ENCODE results near the gene INSC.

The INSC gene

DNA sequence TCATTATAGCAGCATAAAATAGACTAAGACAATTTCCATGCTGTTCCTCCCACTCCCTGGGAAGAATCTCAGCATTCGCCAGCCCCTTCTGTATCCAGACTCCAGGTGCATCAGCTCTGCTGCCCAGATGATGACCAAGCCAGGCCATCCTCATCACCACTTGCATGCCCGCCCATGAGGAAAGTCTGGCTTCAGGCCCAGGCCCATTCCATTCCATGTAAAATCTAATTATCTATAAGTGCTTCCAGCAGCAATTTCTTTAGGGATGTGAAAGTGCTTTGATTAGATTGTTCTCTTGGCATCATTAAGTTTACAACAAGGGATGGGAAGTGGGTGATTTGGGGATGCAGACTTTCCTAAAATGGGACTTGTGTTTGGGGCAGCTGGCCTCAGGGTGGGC lies 100.3 kb downstream of the INSC start:
- TF ChIP-seq, protein P1, sequence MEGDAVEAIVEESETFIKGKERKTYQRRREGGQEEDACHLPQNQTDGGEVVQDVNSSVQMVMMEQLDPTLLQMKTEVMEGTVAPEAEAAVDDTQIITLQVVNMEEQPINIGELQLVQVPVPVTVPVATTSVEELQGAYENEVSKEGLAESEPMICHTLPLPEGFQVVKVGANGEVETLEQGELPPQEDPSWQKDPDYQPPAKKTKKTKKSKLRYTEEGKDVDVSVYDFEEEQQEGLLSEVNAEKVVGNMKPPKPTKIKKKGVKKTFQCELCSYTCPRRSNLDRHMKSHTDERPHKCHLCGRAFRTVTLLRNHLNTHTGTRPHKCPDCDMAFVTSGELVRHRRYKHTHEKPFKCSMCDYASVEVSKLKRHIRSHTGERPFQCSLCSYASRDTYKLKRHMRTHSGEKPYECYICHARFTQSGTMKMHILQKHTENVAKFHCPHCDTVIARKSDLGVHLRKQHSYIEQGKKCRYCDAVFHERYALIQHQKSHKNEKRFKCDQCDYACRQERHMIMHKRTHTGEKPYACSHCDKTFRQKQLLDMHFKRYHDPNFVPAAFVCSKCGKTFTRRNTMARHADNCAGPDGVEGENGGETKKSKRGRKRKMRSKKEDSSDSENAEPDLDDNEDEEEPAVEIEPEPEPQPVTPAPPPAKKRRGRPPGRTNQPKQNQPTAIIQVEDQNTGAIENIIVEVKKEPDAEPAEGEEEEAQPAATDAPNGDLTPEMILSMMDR (IDR thresholded peaks at IDR 0.05; ENCODE audit: low read depth, low read length), result no peak
- no peak for DNase-seq (ENCODE audit: extremely low read depth, low read depth)

DNA sequence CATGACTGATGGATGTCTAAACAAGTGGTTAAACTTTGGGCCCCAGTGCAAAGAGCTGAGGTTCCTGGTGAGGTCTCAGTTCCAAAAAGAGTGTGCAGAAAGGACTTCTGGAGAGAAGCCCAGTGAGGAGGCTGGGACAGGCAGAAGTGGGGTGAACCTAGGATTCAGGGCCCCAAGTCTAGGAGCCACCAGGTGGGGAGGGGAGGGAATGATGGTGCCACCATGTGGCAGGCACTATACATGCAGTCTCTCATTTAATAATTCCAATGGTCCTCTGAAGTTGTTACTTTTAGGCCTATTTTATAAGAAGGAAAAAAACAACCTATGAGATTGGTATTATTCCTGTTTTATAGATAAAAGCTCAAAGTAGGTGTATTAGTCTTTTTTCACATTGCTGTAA lies 102.0 kb downstream of the INSC start:
- DNase-seq (ENCODE audit: extremely low read depth, low read depth), result no peak
- TF ChIP-seq, protein P1 (IDR thresholded peaks at IDR 0.05; ENCODE audit: low read depth, low read length), result peak; percentile 36

DNA sequence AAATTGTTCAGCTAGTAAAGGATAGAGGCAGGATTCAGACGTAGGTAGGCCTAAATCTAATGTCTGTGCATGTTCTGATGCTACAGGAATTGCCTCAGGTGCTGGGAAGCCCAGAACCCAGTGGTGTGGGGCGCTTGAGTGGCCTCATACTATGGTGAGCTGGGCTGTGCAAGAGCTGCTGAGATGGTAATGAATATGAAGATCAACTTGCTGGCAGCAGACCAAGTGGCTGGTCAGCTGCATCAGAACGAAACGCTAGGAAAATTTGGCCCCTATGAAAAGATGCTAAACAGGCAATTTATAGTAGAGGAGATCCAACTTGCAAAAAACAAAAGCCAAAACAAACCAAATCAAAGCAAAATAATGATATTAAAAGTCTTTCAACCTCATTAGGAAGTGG lies 102.7 kb downstream of the INSC start:
- TF ChIP-seq, protein P1 (IDR thresholded peaks at IDR 0.05; ENCODE audit: low read depth, low read length), result no peak
- no peak for DNase-seq (ENCODE audit: extremely low read depth, low read depth)

DNA sequence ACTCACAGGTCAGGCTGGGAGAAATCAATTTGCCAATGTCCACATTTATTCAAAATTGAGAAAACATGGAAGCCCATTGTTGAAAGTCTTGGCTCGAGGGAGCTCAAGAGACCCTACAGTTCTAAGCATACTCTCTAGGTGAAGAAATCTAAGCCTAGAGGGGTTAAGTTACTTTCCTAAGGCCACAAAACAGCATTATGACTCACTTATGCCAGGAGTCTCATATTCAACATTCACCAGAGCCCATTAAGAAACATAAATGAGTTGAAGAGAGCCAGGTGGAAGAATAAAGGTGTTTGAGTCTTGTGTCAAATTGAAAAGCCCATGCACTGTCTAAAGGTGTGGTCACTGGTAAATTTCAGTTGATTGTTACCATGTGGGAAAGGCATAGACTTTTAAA lies 108.1 kb downstream of the INSC start:
- TF ChIP-seq, protein P1 (IDR thresholded peaks at IDR 0.05; ENCODE audit: low read depth, low read length), result no peak
- DNase-seq (ENCODE audit: extremely low read depth, low read depth), result no peak

DNA sequence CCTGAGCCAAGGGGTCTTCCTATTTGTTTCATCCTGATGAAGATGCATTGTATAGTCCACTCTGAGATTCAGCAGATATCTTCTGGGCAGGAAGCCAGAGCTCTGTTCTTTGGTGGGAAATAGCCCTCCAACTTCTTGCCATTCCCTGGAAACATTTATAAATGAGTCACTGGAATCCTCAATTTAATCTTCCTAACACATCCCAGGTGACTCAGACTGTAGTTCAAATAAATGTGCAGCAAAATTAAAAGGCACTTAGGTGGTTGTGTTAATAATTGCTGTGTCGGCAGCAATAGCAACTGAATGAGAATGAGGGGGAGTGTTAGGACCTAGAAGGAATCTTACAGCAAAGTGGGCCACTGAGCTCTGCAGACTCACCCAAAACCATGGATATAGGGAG lies 108.6 kb downstream of the INSC start:
- DNase-seq (ENCODE audit: extremely low read depth, low read depth), result no peak
- TF ChIP-seq, protein P1 (IDR thresholded peaks at IDR 0.05; ENCODE audit: low read depth, low read length), result no peak

DNA sequence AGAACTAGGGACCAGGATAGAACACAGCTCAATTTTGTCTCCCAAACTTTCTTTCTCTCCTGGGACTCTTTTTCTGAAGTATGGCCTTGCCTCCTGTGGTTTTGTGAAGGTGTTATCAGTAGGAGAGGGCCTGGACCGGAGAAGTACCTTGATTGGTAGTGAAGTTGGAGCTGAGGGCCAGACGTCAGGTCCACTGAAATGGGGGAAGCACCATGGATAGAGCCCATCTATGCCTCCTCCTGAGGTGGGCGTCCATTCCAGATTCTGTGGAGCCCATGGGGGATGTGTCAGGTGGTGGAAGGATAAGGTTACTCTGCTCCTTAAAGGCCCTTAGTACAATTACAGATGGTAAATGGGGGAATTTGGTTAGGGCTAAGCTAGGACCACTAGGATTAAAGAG lies 109.7 kb downstream of the INSC start:
- DNase-seq (ENCODE audit: extremely low read depth, low read depth), result no peak
- TF ChIP-seq, protein P1 (IDR thresholded peaks at IDR 0.05; ENCODE audit: low read depth, low read length), result no peak

DNA sequence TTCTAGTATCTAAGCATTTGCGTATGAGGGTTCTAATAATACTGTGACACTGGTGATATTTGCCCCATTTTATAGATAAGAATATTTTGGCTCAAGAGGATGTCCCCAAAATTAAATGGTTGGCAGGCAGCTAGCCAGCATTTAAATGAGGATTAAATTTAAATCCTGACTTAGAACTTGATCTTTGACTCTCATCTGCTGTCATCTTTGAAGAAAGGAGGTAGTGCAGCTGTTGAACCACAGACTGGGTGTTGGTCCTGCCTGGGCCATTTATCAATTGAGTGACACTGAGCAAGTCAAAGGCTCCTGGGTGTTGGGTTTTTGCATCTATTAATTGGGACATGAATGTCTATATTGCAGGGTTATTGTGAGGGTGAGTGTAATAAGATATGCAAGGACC lies 112.3 kb downstream of the INSC start:
- no peak for DNase-seq (ENCODE audit: extremely low read depth, low read depth)
- TF ChIP-seq, protein P1 (IDR thresholded peaks at IDR 0.05; ENCODE audit: low read depth, low read length), result no peak
